ENCODE measurements around the gene SLC7A5. TPM values are rescaled to one million over a fixed set of nuclear protein-coding genes. Genes with fewer than 3 reads are reported as not detected.
A peak's percentile ranks its signal among the peaks of the same experiment; 100 is the strongest.
"Not testable (repeated sequence)": the region's sequence is repeated elsewhere in the genome, so short reads cannot be mapped to it uniquely, and the experiment has no call there.

SLC7A5 gene
- total RNA-seq, 3 donors from 2014 or later (not counting 1 experiment from before 2014, with no cell fraction given): 27.2 to 66.1 (median 34.2) TPM

- DNase-seq; intact Hi-C loops (cut with micrococcal nuclease); H3K9me3 ChIP-seq (ENCODE audit: control insufficient read depth, insufficient read depth, low read length); H3K9me3 Mint-ChIP-seq; H3K27ac Mint-ChIP-seq; H3K27me3 ChIP-seq (ENCODE audit: control insufficient read depth, insufficient read depth, low read length); H3K36me3 ChIP-seq (ENCODE audit: control insufficient read depth, insufficient read depth, low read length); H3K36me3 Mint-ChIP-seq; H3K4me1 ChIP-seq (ENCODE audit: control insufficient read depth, insufficient read depth, low read length); H3K27ac ChIP-seq (ENCODE audit: low read length); H3K4me1 Mint-ChIP-seq; ATAC-seq; H3K4me3 ChIP-seq (ENCODE audit: low read length): not testable (repeated sequence)
- Mint-ChIP-seq H3K4me3 (peak overlapping the region; percentile 18), H3K27me3 (ENCODE audit: low read depth in 2 of 2) (peaks cover 7 to 15% of the 10 kb centered on the region in 2 donors)
- WGBS (ENCODE audit: insufficient coverage): 76% methylated on average over 18 of the region's 18 CpGs
Observed at GRCh38 chr16:87912691-87913090, 43.4 kb upstream of the SLC7A5 start.

- H3K27ac ChIP-seq (ENCODE audit: low read length); H3K9me3 ChIP-seq (ENCODE audit: control insufficient read depth, insufficient read depth, low read length); H3K27me3 ChIP-seq (ENCODE audit: control insufficient read depth, insufficient read depth, low read length); H3K36me3 ChIP-seq (ENCODE audit: control insufficient read depth, insufficient read depth, low read length); DNase-seq; intact Hi-C loops (cut with micrococcal nuclease); H3K4me3 ChIP-seq (ENCODE audit: low read length); H3K4me3 Mint-ChIP-seq; ATAC-seq; H3K4me1 Mint-ChIP-seq; H3K9me3 Mint-ChIP-seq; H3K4me1 ChIP-seq (ENCODE audit: control insufficient read depth, insufficient read depth, low read length); H3K27ac Mint-ChIP-seq; H3K36me3 Mint-ChIP-seq: not testable (repeated sequence)
- H3K27me3 Mint-ChIP-seq (ENCODE audit: low read depth in 2 of 2): peaks cover 7 to 15% of the 10 kb centered on the region in 2 donors
- 85% methylated on average over 22 of the region's 23 CpGs for WGBS (ENCODE audit: insufficient coverage)
Observed at GRCh38 chr16:87911106-87911763, 41.9 kb upstream of the SLC7A5 start.

GRCh38 chr16:87909203-87909935 lies 40.1 kb upstream of the SLC7A5 start:
- H3K27me3 ChIP-seq (ENCODE audit: control insufficient read depth, insufficient read depth, low read length); H3K27ac Mint-ChIP-seq; H3K36me3 Mint-ChIP-seq; H3K4me3 Mint-ChIP-seq; H3K4me3 ChIP-seq (ENCODE audit: low read length); H3K27ac ChIP-seq (ENCODE audit: low read length); H3K4me1 Mint-ChIP-seq; H3K9me3 Mint-ChIP-seq; H3K9me3 ChIP-seq (ENCODE audit: control insufficient read depth, insufficient read depth, low read length); H3K36me3 ChIP-seq (ENCODE audit: control insufficient read depth, insufficient read depth, low read length); H3K4me1 ChIP-seq (ENCODE audit: control insufficient read depth, insufficient read depth, low read length): not testable (repeated sequence)
- DNase-seq (peak; percentile 77 to 83), ATAC-seq (peak; percentile 83 to 98 (median 96))
- 40% methylated on average over 36 of the region's 36 CpGs for WGBS (ENCODE audit: insufficient coverage)
- peak; percentile 92 for TF ChIP-seq CTCF (IDR thresholded peaks at IDR 0.05)
- intact Hi-C loops (cut with micrococcal nuclease): loop anchor here (1.0 to 5.0 kb wide), 3 partner anchors 37 to 130 kb away; no protein-coding TSS in a partner anchor
- H3K27me3 Mint-ChIP-seq (ENCODE audit: low read depth in 2 of 2): peaks cover 7 to 15% of the 10 kb centered on the region in 2 donors

- H3K4me1 ChIP-seq (ENCODE audit: control insufficient read depth, insufficient read depth, low read length); H3K4me3 ChIP-seq (ENCODE audit: low read length); H3K36me3 Mint-ChIP-seq; H3K27ac Mint-ChIP-seq; ATAC-seq; H3K9me3 Mint-ChIP-seq; H3K27me3 ChIP-seq (ENCODE audit: control insufficient read depth, insufficient read depth, low read length); H3K36me3 ChIP-seq (ENCODE audit: control insufficient read depth, insufficient read depth, low read length); H3K9me3 ChIP-seq (ENCODE audit: control insufficient read depth, insufficient read depth, low read length); DNase-seq; H3K4me1 Mint-ChIP-seq; H3K27ac ChIP-seq (ENCODE audit: low read length); H3K4me3 Mint-ChIP-seq: not testable (repeated sequence)
- 96% methylated on average over 11 of the region's 11 CpGs for WGBS (ENCODE audit: insufficient coverage)
- intact Hi-C loops (cut with micrococcal nuclease): loop anchor here (5.0 kb wide), 1 partner anchor 36 kb away; no protein-coding TSS in a partner anchor
- H3K27me3 Mint-ChIP-seq (ENCODE audit: low read depth in 2 of 2): peaks cover 7 to 13% of the 10 kb centered on the region in 2 donors
Observed at GRCh38 chr16:87908101-87908500, 38.8 kb upstream of the SLC7A5 start.

- not testable (repeated sequence) for H3K9me3 ChIP-seq (ENCODE audit: control insufficient read depth, insufficient read depth, low read length); H3K4me3 Mint-ChIP-seq; H3K36me3 Mint-ChIP-seq; H3K27ac ChIP-seq (ENCODE audit: low read length); H3K27me3 ChIP-seq (ENCODE audit: control insufficient read depth, insufficient read depth, low read length); ATAC-seq; H3K4me1 Mint-ChIP-seq; H3K4me1 ChIP-seq (ENCODE audit: control insufficient read depth, insufficient read depth, low read length); DNase-seq; H3K4me3 ChIP-seq (ENCODE audit: low read length); H3K36me3 ChIP-seq (ENCODE audit: control insufficient read depth, insufficient read depth, low read length); H3K27ac Mint-ChIP-seq; H3K27me3 Mint-ChIP-seq (ENCODE audit: low read depth in 2 of 2); H3K9me3 Mint-ChIP-seq
- intact Hi-C loops (cut with micrococcal nuclease): loop anchor here (5.0 kb wide), 1 partner anchor 33 kb away; no protein-coding TSS in a partner anchor
- 96% methylated on average over 7 of the region's 7 CpGs for WGBS (ENCODE audit: insufficient coverage)
Observed at GRCh38 chr16:87905521-87905920, 36.2 kb upstream of the SLC7A5 start.

GRCh38 chr16:87904963-87905362 lies 35.7 kb upstream of the SLC7A5 start:
- H3K36me3 Mint-ChIP-seq; H3K4me1 Mint-ChIP-seq; H3K27ac ChIP-seq (ENCODE audit: low read length); ATAC-seq; DNase-seq; H3K4me3 Mint-ChIP-seq; H3K27me3 Mint-ChIP-seq (ENCODE audit: low read depth in 2 of 2); H3K4me1 ChIP-seq (ENCODE audit: control insufficient read depth, insufficient read depth, low read length); H3K9me3 ChIP-seq (ENCODE audit: control insufficient read depth, insufficient read depth, low read length); H3K36me3 ChIP-seq (ENCODE audit: control insufficient read depth, insufficient read depth, low read length); H3K27ac Mint-ChIP-seq; H3K27me3 ChIP-seq (ENCODE audit: control insufficient read depth, insufficient read depth, low read length); H3K4me3 ChIP-seq (ENCODE audit: low read length); H3K9me3 Mint-ChIP-seq: not testable (repeated sequence)
- 92% methylated on average over 2 of the region's 5 CpGs for WGBS (ENCODE audit: insufficient coverage)
- intact Hi-C loops (cut with micrococcal nuclease): loop anchor here (5.0 kb wide), 2 partner anchors 33 to 43 kb away; no protein-coding TSS in a partner anchor

GRCh38 chr16:87900489-87900888 lies 31.2 kb upstream of the SLC7A5 start:
- H3K36me3 Mint-ChIP-seq; H3K4me3 ChIP-seq (ENCODE audit: low read length); DNase-seq; H3K27me3 Mint-ChIP-seq (ENCODE audit: low read depth in 2 of 2); H3K9me3 Mint-ChIP-seq; H3K4me3 Mint-ChIP-seq; H3K27me3 ChIP-seq (ENCODE audit: control insufficient read depth, insufficient read depth, low read length); H3K27ac ChIP-seq (ENCODE audit: low read length); ATAC-seq; H3K27ac Mint-ChIP-seq; H3K9me3 ChIP-seq (ENCODE audit: control insufficient read depth, insufficient read depth, low read length); H3K36me3 ChIP-seq (ENCODE audit: control insufficient read depth, insufficient read depth, low read length): not testable (repeated sequence)
- intact Hi-C loops (cut with micrococcal nuclease): loop anchor here (5.0 kb wide), 1 partner anchor 38 kb away; no protein-coding TSS in a partner anchor
- H3K4me1 Mint-ChIP-seq: peaks cover 27 to 28% of the 10 kb centered on the region in 2 donors
- 98% methylated on average over 12 of the region's 12 CpGs for whole genome bisulfite sequencing (ENCODE audit: insufficient coverage)
- peaks cover 35% of the 10 kb centered on the region for H3K4me1 ChIP-seq (ENCODE audit: control insufficient read depth, insufficient read depth, low read length)
